Esophagus squamous epithelium (tissue), 5 donors: ENCODE measurements around the gene CABLES1. TPM values are rescaled to one million over a fixed set of nuclear protein-coding genes. Genes with fewer than 3 reads are reported as not detected.

Experiments
- DNase-seq: peaks from one replicate; lab custom pipeline; 2025; lab: John Stamatoyannopoulos, UW
- H3K27ac ChIP-seq, 4 donors: fragments of 200-600 bp; sonication (generic); one replicate each; pipeline ENCODE4 v1.5.1; 2016 to 2019; ENCODE audit warnings: mild to moderate bottlenecking in 1 of 4
- H3K27me3 ChIP-seq, 4 donors: fragments of 200-600 bp; sonication (generic); 1 replicate in 3 of 4; 2 replicates in 1 of 4; pipeline versions ENCODE4 v1.5.1 to v1.6.0; 2017 to 2021; ENCODE audit warnings: antibody characterized with exemption in 1 of 4
- H3K36me3 ChIP-seq, 3 donors: fragments of 200-600 bp; sonication (generic); one replicate each; pipeline ENCODE4 v1.5.1; 2016 to 2019
- H3K4me1 ChIP-seq, 3 donors: fragments of 200-600 bp; sonication (generic); one replicate each; pipeline ENCODE4 v1.5.1; 2017 to 2019
- H3K4me3 ChIP-seq, 4 donors: fragments of 200-600 bp; sonication (generic); 1 replicate in 3 of 4; 2 replicates in 1 of 4; pipeline ENCODE4 v1.5.1; 2016 to 2019; ENCODE audit warnings: mild to moderate bottlenecking in 2 of 4, moderate library complexity in 1 of 4
- H3K9me3 ChIP-seq, 3 donors: fragments of 200-600 bp; sonication (generic); one replicate each; pipeline ENCODE4 v1.5.1; 2016 to 2019
- CTCF ChIP-seq, 6 experiments: fragments of 450-650 bp in 4 of 6; fragments of 200-600 bp in 2 of 6; sonication (generic) in 2 of 6; IDR thresholded peaks; one replicate each; pipeline ENCODE4 v1.5.1; 2016 to 2019; ENCODE audit warnings: antibody characterized with exemption in 6 of 6, mild to moderate bottlenecking in 4 of 6, moderate library complexity in 4 of 6
- POLR2A ChIP-seq, 4 donors: fragments of 450-650 bp; IDR thresholded peaks; one replicate each; pipeline ENCODE4 v1.6.1; 2017; ENCODE audit warnings: antibody characterized with exemption in 4 of 4, mild to moderate bottlenecking in 4 of 4, moderate library complexity in 3 of 4
- WGBS, 2 donors: methylation state at CpG; one replicate each; pipeline ENCODE4 v1.1.5; 2018; 5-methylcytosine and 5-hydroxymethylcytosine counted together
- intact Hi-C: fragments of 100-400 bp; cut with DNase I; formaldehyde crosslinking; loops from one replicate; pipeline ENCODE4 v1.15.0; 2022
- total RNA-seq, 4 donors: library from RNA; depleted of rRNA; stranded (reverse); fragments of >200 nt; gene quantifications; one replicate each; pipeline ENCODE4 v1.1.0, GENCODE V29; 2016
- donor health status: DM: yes; HTN: yes; CAD: no.

CABLES1 gene
- total RNA-seq, 4 donors from 2014 or later, result 4.4 to 9.9 (median 8.5) TPM

GRCh38 chr18:23243178-23243577 is 107.9 kb downstream of the CABLES1 start:
- 86 to 94% methylated on average over 3 of the region's 3 CpGs for WGBS, 2 donors
- Histone ChIP-seq H3K4me3 (no peak overlapping the region), H3K27me3 (no peaks in the 10 kb centered on the region), H3K27ac (no peak overlapping the region), H3K9me3 (no peaks in the 10 kb centered on the region), H3K36me3 (peaks cover 0 to 35% (median 5%) of the 10 kb centered on the region in 3 donors), H3K4me1 (peaks cover 0 to 9% (median 0%) of the 10 kb centered on the region in 3 donors)
- no peak for DNase-seq
- intact Hi-C loops, result no loop called here
- TF ChIP-seq POLR2A (IDR thresholded peaks at IDR 0.05), result no peak
- no peak for TF ChIP-seq CTCF (IDR thresholded peaks at IDR 0.05)

- Histone ChIP-seq H3K4me1 (peaks cover 0 to 4% (median 0%) of the 10 kb centered on the region in 3 donors), H3K4me3 (no peak overlapping the region), H3K27me3 (no peaks in the 10 kb centered on the region), H3K27ac (no peak overlapping the region), H3K9me3 (no peaks in the 10 kb centered on the region), H3K36me3 (peaks cover 0 to 35% (median 5%) of the 10 kb centered on the region in 3 donors)
- no peak for TF ChIP-seq CTCF (IDR thresholded peaks at IDR 0.05)
- TF ChIP-seq POLR2A (IDR thresholded peaks at IDR 0.05), result no peak
- 87 to 94% methylated on average over 12 of the region's 12 CpGs for WGBS, 2 donors
- intact Hi-C loops, result no loop called here
- no peak for DNase-seq
Measured at GRCh38 chr18:23243816-23244215, 108.5 kb downstream of the CABLES1 start.

- no peak overlapping the region for H3K4me3 ChIP-seq
- intact Hi-C loops, result no loop called here
- H3K9me3 ChIP-seq, result no peaks in the 10 kb centered on the region
- 85 to 86% methylated on average over 11 to 12 of the region's 12 CpGs for WGBS, 2 donors
- no peaks in the 10 kb centered on the region for H3K27me3 ChIP-seq
- TF ChIP-seq CTCF (IDR thresholded peaks at IDR 0.05) (no peak), POLR2A (IDR thresholded peaks at IDR 0.05) (no peak)
- peaks cover 0 to 35% (median 5%) of the 10 kb centered on the region in 3 donors for H3K36me3 ChIP-seq
- peaks cover 0 to 7% (median 0%) of the 10 kb centered on the region in 3 donors for H3K4me1 ChIP-seq
- H3K27ac ChIP-seq, result no peak overlapping the region
- no peak for DNase-seq
Measured at GRCh38 chr18:23244401-23244800, 109.1 kb downstream of the CABLES1 start.

GRCh38 chr18:23245461-23245860 is 110.2 kb downstream of the CABLES1 start:
- no peaks in the 10 kb centered on the region for H3K9me3 ChIP-seq
- TF ChIP-seq POLR2A (IDR thresholded peaks at IDR 0.05), result no peak
- TF ChIP-seq CTCF (IDR thresholded peaks at IDR 0.05), result no peak
- no peaks in the 10 kb centered on the region for H3K27me3 ChIP-seq
- 98 to 100% methylated on average over 2 to 4 of the region's 6 CpGs for WGBS, 2 donors
- H3K4me1 ChIP-seq, result peaks cover 0 to 17% (median 0%) of the 10 kb centered on the region in 3 donors
- intact Hi-C loops, result no loop called here
- H3K36me3 ChIP-seq, result peaks cover 0 to 35% (median 5%) of the 10 kb centered on the region in 3 donors
- H3K4me3 ChIP-seq, result no peak overlapping the region
- no peak overlapping the region for H3K27ac ChIP-seq
- no peak for DNase-seq

GRCh38 chr18:23247331-23247730 is 112.0 kb downstream of the CABLES1 start:
- intact Hi-C loops, result no loop called here
- Histone ChIP-seq H3K4me3 (no peak overlapping the region), H3K9me3 (no peaks in the 10 kb centered on the region), H3K36me3 (peaks cover 0 to 35% (median 5%) of the 10 kb centered on the region in 3 donors), H3K4me1 (peaks cover 0 to 33% (median 11%) of the 10 kb centered on the region in 3 donors), H3K27me3 (no peaks in the 10 kb centered on the region), H3K27ac (no peak overlapping the region)
- TF ChIP-seq POLR2A (IDR thresholded peaks at IDR 0.05) (no peak), CTCF (IDR thresholded peaks at IDR 0.05) (no peak)
- 100% methylated on average over 4 to 5 of the region's 10 CpGs for WGBS, 2 donors
- DNase-seq, result no peak
